HepG2 (cell line): ENCODE results near the gene CLTA. TPM values are rescaled to one million over a fixed set of nuclear protein-coding genes. Genes with fewer than 3 reads are reported as not detected.

Source experiments
- ARID5B ChIP-seq: IDR thresholded peaks from 2 replicates; pipeline ENCODE4 v1.4.0; 2020; ENCODE audit warnings: mild to moderate bottlenecking, missing genetic modification reagents
- BCLAF1 ChIP-seq: fragments of 450-650 bp; IDR thresholded peaks from 2 replicates; pipeline ENCODE4 v1.6.1; 2017; ENCODE audit warnings: mild to moderate bottlenecking
- CBX1 ChIP-seq: IDR thresholded peaks from one replicate; pipeline ENCODE4 v1.6.1; 2016; ENCODE audit warnings: antibody characterized with exemption, low read depth
- FOSL2 ChIP-seq: sonication (generic); formaldehyde crosslinking; IDR thresholded peaks from 2 replicates; pipeline ENCODE4 v1.4.0; 2020; ENCODE audit warnings: missing genetic modification reagents
- GABPB1 ChIP-seq: IDR thresholded peaks from 2 replicates; pipeline ENCODE4 v1.6.1; 2016; ENCODE audit warnings: mild to moderate bottlenecking, missing genetic modification reagents, moderate library complexity, missing compliant biosample characterization
- GTF3A ChIP-seq: sonication (generic); formaldehyde crosslinking; conservative IDR thresholded peaks from 2 replicates; pipeline ENCODE4 v1.4.0; 2020; ENCODE audit warnings: mild to moderate bottlenecking, missing genetic modification reagents
- HDAC1 ChIP-seq: sonication (generic); formaldehyde crosslinking; IDR thresholded peaks from 2 replicates; pipeline ENCODE4 v1.5.1; 2020; ENCODE audit warnings: mild to moderate bottlenecking, missing genetic modification reagents
- HES4 ChIP-seq: sonication (generic); formaldehyde crosslinking; IDR thresholded peaks from 2 replicates; pipeline ENCODE4 v1.9.0; 2021; ENCODE audit warnings: mild to moderate bottlenecking, missing genetic modification reagents, borderline replicate concordance
- HMGXB4 ChIP-seq, 2 experiments: sonication (generic) in 1 of 2; formaldehyde crosslinking in 1 of 2; IDR thresholded peaks; 2 replicates each; pipeline versions ENCODE4 v1.4.0 to v1.6.1; 2018 to 2020; ENCODE audit warnings: missing genetic modification reagents in 2 of 2, borderline replicate concordance in 1 of 2, low read depth in 1 of 2, mild to moderate bottlenecking in 1 of 2, missing biosample characterization in 1 of 2
- ISL2 ChIP-seq: sonication (generic); formaldehyde crosslinking; IDR thresholded peaks from 2 replicates; pipeline ENCODE4 v1.5.0; 2020; ENCODE audit warnings: missing genetic modification reagents
- MAZ ChIP-seq, 2 experiments: sonication (generic) in 1 of 2; formaldehyde crosslinking in 1 of 2; IDR thresholded peaks; 2 replicates each; pipeline versions ENCODE4 v1.5.0 to v1.6.1; 2012 to 2020; ENCODE audit warnings: low read depth in 2 of 2, mild to moderate bottlenecking in 2 of 2, borderline replicate concordance in 1 of 2, improper control_type of control experiment in 1 of 2, low read length in 1 of 2, missing genetic modification reagents in 1 of 2, moderate library complexity in 1 of 2
- PCBP2 ChIP-seq: fragments of 200-400 bp; formaldehyde crosslinking; optimal IDR thresholded peaks from 2 replicates; pipeline ENCODE3; 2018; ENCODE audit warnings: low read length, low read depth; ENCODE audit not compliant: poor library complexity, severe bottlenecking
- RXRA ChIP-seq: sonication (generic); formaldehyde crosslinking; IDR thresholded peaks from 2 replicates; pipeline ENCODE4 v1.5.1; 2020; ENCODE audit warnings: missing genetic modification reagents
- ZGPAT ChIP-seq: IDR thresholded peaks from 2 replicates; pipeline ENCODE4 v1.6.1; 2016; ENCODE audit warnings: mild to moderate bottlenecking
- ZNF101 ChIP-seq: sonication (generic); formaldehyde crosslinking; IDR thresholded peaks from 2 replicates; pipeline ENCODE4 v1.4.0; 2020; ENCODE audit warnings: mild to moderate bottlenecking, low read depth, missing genetic modification reagents, borderline replicate concordance
- ZNF629 ChIP-seq: sonication (generic); formaldehyde crosslinking; conservative IDR thresholded peaks from 2 replicates; pipeline ENCODE4 v1.5.0; 2020; ENCODE audit warnings: missing genetic modification reagents
- ZNF800 ChIP-seq: sonication (generic); formaldehyde crosslinking; IDR thresholded peaks from 2 replicates; pipeline ENCODE4 v1.4.0; 2020; ENCODE audit warnings: missing genetic modification reagents
- polyA plus RNA-seq, 8 experiments: library from polyadenylated mRNA; depleted of rRNA in 3 of 8; stranded (reverse) in 7 of 8; unstranded in 1 of 8; fragments of >200 nt; fragmentation: Illumina TruSeq in 4 of 8; extraction: Trizol in 4 of 8; gene quantifications; 2 replicates each; pipeline versions ENCODE4 v1.2.1 to v1.2.3, GENCODE V29; 2011 to 2016; ENCODE audit warnings: low read depth in 4 of 8, missing spikeins in 1 of 8, mixed read lengths in 1 of 8; ENCODE audit not compliant: insufficient read depth in 1 of 8
- total RNA-seq, 5 experiments: library from RNA; depleted of rRNA; stranded (reverse); fragments of >200 nt; fragmentation: Illumina TruSeq; extraction: Trizol; gene quantifications; 2 replicates each; pipeline ENCODE4 v1.2.3, GENCODE V29; 2016; ENCODE audit warnings: low read depth in 1 of 5

Gene CLTA
- total and polyA plus RNA-seq, 2 of the 13 experiments (the other 11 are each of a cell fraction or from before 2014, with no cell fraction given), result 143 to 222 TPM

GRCh38 chr9:36207546-36208012 lies 16.9 kb downstream of the CLTA start (continued):
- TF ChIP-seq ZNF800 (CRISPR knock-in tag), result no peak
- peak; percentile 76 for TF ChIP-seq ARID5B
- no peak for TF ChIP-seq MAZ (IDR thresholded peaks at IDR 0.05; ENCODE audit: borderline replicate concordance, low read depth, low read length)
- no peak for TF ChIP-seq MAZ (CRISPR knock-in tag; IDR thresholded peaks at IDR 0.05; ENCODE audit: low read depth)
- TF ChIP-seq HDAC1 (CRISPR knock-in tag), result peak; percentile 45; the same call in 1 of the 2 replicates
- peak; percentile 47; the same call in 1 of the 2 replicates for TF ChIP-seq ZGPAT (CRISPR knock-in tag)
- TF ChIP-seq CBX1, result no peak
- TF ChIP-seq ZNF629, result no peak
- TF ChIP-seq GTF3A, result no peak
- no peak for TF ChIP-seq HES4
- no peak for TF ChIP-seq ZNF101 (CRISPR knock-in tag)
- peak; percentile 54 for TF ChIP-seq ISL2
- TF ChIP-seq PCBP2, result no peak
- no peak for TF ChIP-seq GABPB1 (CRISPR knock-in tag)
- peak; percentile 20; the same call in 1 of the 2 replicates for TF ChIP-seq RXRA (CRISPR knock-in tag)
- peak; percentile 34 for TF ChIP-seq FOSL2 (CRISPR knock-in tag)
- TF ChIP-seq HMGXB4 (CRISPR knock-in tag; IDR thresholded peaks at IDR 0.05; ENCODE audit: borderline replicate concordance in 1 of 2, low read depth in 1 of 2), result no peak
- TF ChIP-seq BCLAF1, result no peak
